Loucy (cell line): ENCODE data around the gene RUVBL1.

Experiments used
- H2AFZ ChIP-seq: fragments of 200-600 bp; sonication (generic); 2 replicates; pipeline ENCODE4 v1.6.0; 2016; ENCODE audit warnings: antibody characterized with exemption, mild to moderate bottlenecking, low read length, moderate library complexity
- H3F3A ChIP-seq: fragments of 200-600 bp; 2 replicates; pipeline ENCODE4 v1.6.0; 2016; ENCODE audit warnings: antibody characterized with exemption, low read depth, mild to moderate bottlenecking
- H3K27me3 ChIP-seq: fragments of 200-600 bp; sonication (generic); 2 replicates; pipeline ENCODE4 v1.6.1; 2014; ENCODE audit warnings: low read length, mild to moderate bottlenecking; ENCODE audit not compliant: insufficient read depth, poor library complexity, severe bottlenecking
- H3K36me3 ChIP-seq: fragments of 200-600 bp; sonication (generic); 2 replicates; pipeline ENCODE4 v1.6.1; 2016; ENCODE audit warnings: low read length; ENCODE audit not compliant: insufficient read depth
- H3K4me1 ChIP-seq: fragments of 200-600 bp; sonication (generic); 2 replicates; pipeline ENCODE4 v1.5.1; 2014; ENCODE audit warnings: low read length, mild to moderate bottlenecking; ENCODE audit not compliant: insufficient read depth, poor library complexity, severe bottlenecking
- H3K4me2 ChIP-seq: fragments of 200-600 bp; sonication (generic); 2 replicates; pipeline ENCODE4 v1.6.0; 2014; ENCODE audit warnings: antibody characterized with exemption, low read length, low read depth, mild to moderate bottlenecking; ENCODE audit not compliant: poor library complexity, severe bottlenecking
- H3K4me3 ChIP-seq: fragments of 200-600 bp; sonication (generic); 2 replicates; pipeline ENCODE4 v1.5.1; 2014; ENCODE audit warnings: low read length, mild to moderate bottlenecking, mixed read lengths; ENCODE audit not compliant: poor library complexity, severe bottlenecking
- H3K79me2 ChIP-seq: fragments of 200-600 bp; sonication (generic); 2 replicates; pipeline ENCODE4 v1.6.1; 2014; ENCODE audit warnings: low read length; ENCODE audit not compliant: insufficient read depth
- H3K9ac ChIP-seq: fragments of 200-600 bp; sonication (generic); 2 replicates; pipeline ENCODE4 v1.6.0; 2014; ENCODE audit warnings: mild to moderate bottlenecking, low read depth, low read length, moderate library complexity; ENCODE audit not compliant: poor library complexity, severe bottlenecking
- H3K9me2 ChIP-seq: fragments of 200-600 bp; sonication (generic); replicated peaks from 2 replicates; pipeline ENCODE4 v1.6.1; 2016; ENCODE audit warnings: low read depth, low read length, mixed read lengths
- H3K9me3 ChIP-seq: fragments of 200-600 bp; sonication (generic); 2 replicates; pipeline ENCODE4 v1.6.1; 2014; ENCODE audit warnings: mild to moderate bottlenecking, antibody characterized with exemption, low read length, low read depth; ENCODE audit not compliant: insufficient read depth
- H4K20me1 ChIP-seq: fragments of 200-600 bp; sonication (generic); 2 replicates; pipeline ENCODE4 v1.6.0; 2014; ENCODE audit warnings: antibody characterized with exemption, low read length, mild to moderate bottlenecking; ENCODE audit not compliant: insufficient read depth, poor library complexity, severe bottlenecking
- EZH2phosphoT487 ChIP-seq: fragments of 200-600 bp; IDR thresholded peaks from 2 replicates; pipeline ENCODE4 v1.6.1; 2018; ENCODE audit warnings: antibody characterized with exemption, mild to moderate bottlenecking, moderate library complexity, borderline replicate concordance
- TF ChIP-seq, protein P1 (sequence below): fragments of 200-600 bp; sonication (generic); conservative IDR thresholded peaks from 2 replicates; pipeline ENCODE4 v1.5.1; 2014; ENCODE audit warnings: mild to moderate bottlenecking, antibody characterized with exemption, low read length

RUVBL1 gene

DNA sequence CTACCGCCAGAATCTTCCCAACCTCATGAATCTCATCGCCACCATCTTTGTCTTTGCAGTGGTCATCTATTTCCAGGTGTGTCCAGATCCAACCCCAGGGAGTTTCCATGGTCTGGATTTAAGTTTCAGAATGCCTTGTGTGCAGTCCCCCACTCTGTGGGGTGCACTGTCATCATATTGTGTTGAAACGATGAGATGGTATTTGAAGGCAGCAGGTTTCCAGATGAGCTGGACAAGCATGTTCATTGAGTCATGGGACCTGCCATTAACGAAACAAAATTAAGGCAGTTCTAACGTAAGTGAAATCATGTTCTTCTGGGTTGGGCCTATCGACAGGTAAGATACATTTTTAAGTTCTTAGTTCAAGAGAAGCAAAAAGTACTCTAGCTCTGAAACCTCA, 58.6 kb downstream of the RUVBL1 start:
- no peaks in the 10 kb centered on the region for H3K4me1 ChIP-seq
- peaks cover 11% of the 10 kb centered on the region for H4K20me1 ChIP-seq
- H3K36me3 ChIP-seq = peaks cover 99% of the 10 kb centered on the region
- peaks cover 9% of the 10 kb centered on the region; the same call in 1 of the 2 replicates for H3K79me2 ChIP-seq
- no peaks in the 10 kb centered on the region for H3K27me3 ChIP-seq
- no peak for TF ChIP-seq EZH2phosphoT487
- H3K9me3 ChIP-seq = no peaks in the 10 kb centered on the region
- no peak overlapping the region for H2AFZ ChIP-seq
- H3K4me2 ChIP-seq = no peak overlapping the region
- no peaks in the 10 kb centered on the region for H3K9me2 ChIP-seq
- H3K4me3 ChIP-seq = no peak overlapping the region
- H3F3A ChIP-seq = no peaks in the 10 kb centered on the region
- no peak overlapping the region for H3K9ac ChIP-seq

DNA sequence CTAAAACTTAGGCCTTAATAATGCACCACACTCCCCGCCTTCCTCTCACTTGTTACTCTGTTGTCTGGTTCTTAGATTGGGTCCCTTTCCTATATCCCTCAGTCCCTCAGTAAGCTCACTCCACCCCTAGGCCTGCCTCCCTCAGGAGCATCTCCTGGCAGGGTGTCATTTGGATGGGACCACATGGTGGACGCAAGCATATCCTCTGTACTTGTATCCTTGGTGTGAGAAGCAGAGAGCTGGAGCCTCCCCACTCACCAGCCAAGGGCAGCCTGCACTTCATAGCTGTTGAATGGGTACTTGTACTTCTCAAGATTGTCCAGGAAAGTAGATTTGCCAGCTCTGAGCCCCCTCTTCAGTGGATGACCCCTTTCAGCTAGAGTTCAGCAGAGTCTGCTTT, 59.7 kb downstream of the RUVBL1 start:
- Histone ChIP-seq H3K27me3 (no peaks in the 10 kb centered on the region), H3K9me2 (no peaks in the 10 kb centered on the region), H3F3A (no peaks in the 10 kb centered on the region), H3K9me3 (no peaks in the 10 kb centered on the region), H3K36me3 (peaks cover 99% of the 10 kb centered on the region), H3K4me1 (no peaks in the 10 kb centered on the region), H3K4me2 (no peak overlapping the region), H3K79me2 (peaks cover 9% of the 10 kb centered on the region; the same call in 1 of the 2 replicates), H3K9ac (no peak overlapping the region), H3K4me3 (no peak overlapping the region), H4K20me1 (peaks cover 11% of the 10 kb centered on the region), H2AFZ (no peak overlapping the region)
- TF ChIP-seq, protein P1, sequence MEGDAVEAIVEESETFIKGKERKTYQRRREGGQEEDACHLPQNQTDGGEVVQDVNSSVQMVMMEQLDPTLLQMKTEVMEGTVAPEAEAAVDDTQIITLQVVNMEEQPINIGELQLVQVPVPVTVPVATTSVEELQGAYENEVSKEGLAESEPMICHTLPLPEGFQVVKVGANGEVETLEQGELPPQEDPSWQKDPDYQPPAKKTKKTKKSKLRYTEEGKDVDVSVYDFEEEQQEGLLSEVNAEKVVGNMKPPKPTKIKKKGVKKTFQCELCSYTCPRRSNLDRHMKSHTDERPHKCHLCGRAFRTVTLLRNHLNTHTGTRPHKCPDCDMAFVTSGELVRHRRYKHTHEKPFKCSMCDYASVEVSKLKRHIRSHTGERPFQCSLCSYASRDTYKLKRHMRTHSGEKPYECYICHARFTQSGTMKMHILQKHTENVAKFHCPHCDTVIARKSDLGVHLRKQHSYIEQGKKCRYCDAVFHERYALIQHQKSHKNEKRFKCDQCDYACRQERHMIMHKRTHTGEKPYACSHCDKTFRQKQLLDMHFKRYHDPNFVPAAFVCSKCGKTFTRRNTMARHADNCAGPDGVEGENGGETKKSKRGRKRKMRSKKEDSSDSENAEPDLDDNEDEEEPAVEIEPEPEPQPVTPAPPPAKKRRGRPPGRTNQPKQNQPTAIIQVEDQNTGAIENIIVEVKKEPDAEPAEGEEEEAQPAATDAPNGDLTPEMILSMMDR = no peak
- TF ChIP-seq EZH2phosphoT487 = no peak

DNA sequence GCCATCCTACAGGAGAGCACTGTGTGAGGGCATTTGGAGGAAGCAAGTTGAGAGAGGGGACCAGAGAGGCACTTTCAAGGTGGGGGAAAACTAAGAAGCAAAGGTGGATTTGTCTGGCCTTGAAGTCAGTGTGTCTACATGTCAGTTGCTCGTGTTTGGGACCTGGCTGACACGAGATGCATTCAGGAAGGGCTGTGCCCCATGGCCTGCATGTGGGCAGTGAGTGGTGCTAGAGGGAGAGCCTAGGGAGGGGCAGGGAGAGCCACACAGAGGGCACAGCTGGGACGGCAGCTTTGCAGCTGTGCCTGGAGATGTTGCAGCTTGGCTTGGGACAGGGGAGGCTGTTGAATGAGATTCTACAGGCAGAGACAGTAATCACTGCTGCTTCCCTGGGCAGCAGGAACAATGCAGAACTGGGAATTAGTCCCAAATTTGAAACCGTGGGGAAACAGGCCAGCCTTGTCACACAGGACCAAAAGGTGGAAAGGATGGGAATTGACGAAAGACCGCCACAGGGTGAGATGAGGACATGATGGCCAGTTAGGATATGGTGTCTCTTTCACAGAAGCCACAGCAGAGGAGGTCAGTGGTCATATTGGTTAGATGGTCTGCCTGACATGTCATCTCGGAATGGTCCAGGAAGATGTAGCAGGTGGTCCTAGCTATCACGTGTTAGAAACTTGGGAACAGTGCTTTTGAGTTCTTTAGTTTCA, 61.4 kb downstream of the RUVBL1 start:
- Histone ChIP-seq H3K9me2 (no peaks in the 10 kb centered on the region), H3K27me3 (no peaks in the 10 kb centered on the region), H2AFZ (no peak overlapping the region), H4K20me1 (peaks cover 10% of the 10 kb centered on the region), H3K79me2 (peaks cover 21% of the 10 kb centered on the region; the same call in 1 of the 2 replicates), H3K4me1 (no peaks in the 10 kb centered on the region), H3K9me3 (no peaks in the 10 kb centered on the region), H3F3A (no peaks in the 10 kb centered on the region), H3K36me3 (peaks cover 96% of the 10 kb centered on the region), H3K4me2 (no peak overlapping the region), H3K4me3 (no peak overlapping the region), H3K9ac (no peak overlapping the region)
- TF ChIP-seq, protein P1 = no peak
- no peak for TF ChIP-seq EZH2phosphoT487
